Hypothalamus (tissue), 51 donors: Measurements from ENCODE around the gene ABHD12B.
A peak's percentile ranks its signal among the peaks of the same experiment; 100 is the strongest.
"Not testable (repeated sequence)": the region's sequence is repeated elsewhere in the genome, so short reads cannot be mapped to it uniquely, and the experiment has no call there.

Experiments
- DNase-seq, 51 donors: peaks; one replicate each; lab custom pipeline; 2025; lab: John Stamatoyannopoulos, UW

The ABHD12B gene

DNA sequence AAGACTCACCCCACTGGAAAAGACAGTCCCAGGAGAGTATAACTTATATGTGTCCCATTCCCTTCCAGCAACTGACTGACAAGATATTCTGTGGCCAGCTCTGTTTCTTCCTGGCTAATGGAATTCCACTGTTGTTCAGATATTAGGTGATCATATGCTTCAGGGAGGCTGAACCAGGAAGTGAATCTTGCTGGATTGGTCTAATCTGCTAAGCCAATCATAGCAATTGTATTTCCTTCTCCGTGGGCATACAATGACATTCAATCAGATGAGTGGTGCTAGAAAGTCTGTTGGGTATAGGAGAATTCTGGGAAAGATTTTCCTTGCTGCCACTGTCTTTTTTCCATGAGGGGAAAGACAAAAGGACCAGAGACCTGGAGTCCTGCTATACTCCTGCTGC lies 60.3 kb downstream of the ABHD12B start:
- no peak for DNase-seq

DNA sequence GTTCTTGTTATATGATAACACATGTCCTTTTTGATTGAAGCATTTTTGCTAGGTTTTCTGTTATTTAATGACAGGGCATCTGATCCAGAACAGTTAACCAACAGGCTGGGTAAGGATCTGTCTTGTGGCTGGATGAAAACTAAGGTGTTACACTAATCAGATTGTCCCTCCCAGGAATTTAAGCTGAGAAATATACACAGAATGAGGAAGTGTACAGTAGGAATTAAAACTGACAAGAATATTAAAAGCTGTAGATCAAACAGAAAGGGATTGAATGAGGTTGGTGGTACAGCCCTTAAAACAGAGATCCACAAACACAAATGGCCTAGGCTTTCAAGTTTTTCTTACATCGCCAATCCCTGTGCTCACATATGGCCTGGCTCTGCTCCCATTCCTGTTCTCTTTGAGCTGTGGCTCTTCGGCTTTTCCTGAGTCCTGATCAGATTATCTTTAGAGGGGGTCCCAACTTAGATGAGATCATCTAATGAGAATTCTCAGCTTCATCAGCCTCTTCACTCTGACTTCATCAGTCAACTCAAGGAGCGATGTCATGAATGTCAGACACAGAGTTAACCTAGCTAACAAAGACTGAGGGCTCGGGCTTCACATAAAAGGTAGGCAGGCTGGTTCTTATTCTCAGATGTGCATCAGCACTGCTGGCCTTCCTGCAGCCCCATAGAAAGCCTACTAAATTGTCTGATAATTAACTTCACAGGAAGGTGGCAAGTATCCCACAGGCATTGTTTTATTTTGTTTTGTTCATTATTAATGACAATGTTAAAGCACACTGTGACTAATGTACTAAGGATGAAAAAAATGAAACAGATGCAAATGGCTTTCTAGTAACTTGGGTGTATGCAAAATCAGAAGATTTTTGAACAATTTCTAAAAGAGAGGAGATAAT lies 61.0 kb downstream of the ABHD12B start:
- DNase-seq, result no peak

DNA sequence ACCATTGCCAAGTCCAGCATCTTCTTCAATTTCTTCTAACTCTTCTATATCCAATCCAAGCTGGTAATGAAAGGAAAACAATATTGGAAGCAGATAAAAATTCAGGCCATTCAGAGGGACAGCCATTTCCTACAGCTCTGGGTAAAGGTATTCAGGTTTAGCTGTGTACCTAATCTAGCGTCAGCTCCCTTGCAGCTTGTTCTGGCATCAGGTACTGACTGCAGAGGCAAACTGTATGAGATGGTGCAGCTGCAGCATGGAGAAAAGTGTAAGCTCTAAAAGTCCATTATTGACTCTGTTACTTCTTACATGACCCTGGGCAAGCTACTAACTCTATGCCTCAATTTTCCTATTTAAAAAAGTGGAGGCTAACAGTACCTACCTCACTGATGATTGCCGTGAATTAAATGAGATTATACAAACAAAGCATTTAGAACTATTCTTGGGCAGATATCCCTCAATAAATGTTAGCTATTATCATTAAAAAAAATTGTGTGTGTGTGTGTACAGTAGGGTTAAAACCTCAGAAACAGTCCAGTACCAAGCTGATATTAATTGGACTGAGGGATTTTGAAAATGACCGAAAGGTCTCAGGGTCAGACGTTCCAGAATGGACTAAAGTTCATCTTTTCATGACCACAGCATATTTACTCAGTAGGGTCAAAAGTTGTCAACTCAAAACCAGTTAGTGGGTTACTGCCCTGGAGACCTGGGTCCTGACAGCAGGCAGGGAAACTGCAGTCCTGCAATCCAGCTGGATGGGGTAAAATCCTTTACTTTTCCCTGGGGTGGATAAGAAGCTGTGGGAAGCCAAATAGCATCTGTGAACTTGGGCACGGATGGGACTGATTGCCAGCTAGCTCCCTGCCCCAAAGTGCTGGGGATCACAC lies 63.5 kb downstream of the ABHD12B start:
- DNase-seq, result no peak

DNA sequence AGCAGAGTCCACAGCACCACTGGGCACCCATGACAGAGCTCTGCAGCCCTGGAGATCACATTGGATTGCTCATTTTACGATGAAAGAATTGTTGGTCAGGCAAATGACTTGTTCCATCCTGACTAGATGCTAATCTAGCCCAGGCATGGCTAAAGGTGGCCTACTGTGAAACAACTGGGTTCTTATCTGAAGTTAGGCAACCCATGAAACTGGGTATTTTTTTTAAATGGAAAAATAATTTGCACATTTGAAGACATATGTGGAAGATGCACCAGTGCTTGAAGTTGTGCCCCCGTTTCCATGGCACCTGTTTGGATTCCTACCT lies 64.1 kb downstream of the ABHD12B start:
- no peak for DNase-seq

DNA sequence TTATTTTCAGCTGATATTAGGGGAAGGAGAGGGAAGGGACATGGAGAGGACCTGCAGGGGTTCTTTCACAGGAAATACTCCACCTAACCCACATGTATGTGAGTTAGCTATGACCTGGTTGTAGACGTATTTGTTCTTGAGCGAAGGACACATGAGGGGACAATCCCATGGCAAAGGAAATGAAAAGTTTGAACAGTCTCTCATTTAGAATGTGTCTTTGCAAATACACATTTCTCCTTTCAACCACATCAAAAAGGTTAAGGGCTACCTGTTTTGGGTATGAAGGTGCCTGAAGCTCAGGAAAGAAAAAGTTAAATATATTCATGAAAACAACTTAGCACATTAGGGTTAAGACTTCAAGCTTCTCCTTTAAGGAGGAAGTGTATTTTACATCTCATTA lies 65.0 kb downstream of the ABHD12B start:
- DNase-seq, result no peak

DNA sequence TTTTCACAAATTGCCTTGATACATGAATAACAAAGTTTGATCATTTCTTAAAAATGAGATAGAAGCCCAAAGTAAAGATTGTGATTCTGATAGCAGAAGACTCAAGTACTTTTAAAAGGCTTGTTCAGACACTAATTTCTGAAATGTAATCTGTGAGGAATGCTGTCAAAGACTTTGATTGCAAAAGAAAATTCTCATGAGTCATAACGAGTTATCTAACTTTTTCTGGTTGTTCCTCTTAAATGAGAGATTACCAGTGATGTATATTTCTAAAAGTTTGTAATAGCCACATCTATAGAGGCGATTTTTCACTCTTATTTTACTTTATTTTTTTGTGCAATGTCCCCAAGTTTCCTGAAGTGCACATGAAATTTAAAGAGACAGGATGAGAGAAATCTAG lies 65.5 kb downstream of the ABHD12B start:
- no peak for DNase-seq

DNA sequence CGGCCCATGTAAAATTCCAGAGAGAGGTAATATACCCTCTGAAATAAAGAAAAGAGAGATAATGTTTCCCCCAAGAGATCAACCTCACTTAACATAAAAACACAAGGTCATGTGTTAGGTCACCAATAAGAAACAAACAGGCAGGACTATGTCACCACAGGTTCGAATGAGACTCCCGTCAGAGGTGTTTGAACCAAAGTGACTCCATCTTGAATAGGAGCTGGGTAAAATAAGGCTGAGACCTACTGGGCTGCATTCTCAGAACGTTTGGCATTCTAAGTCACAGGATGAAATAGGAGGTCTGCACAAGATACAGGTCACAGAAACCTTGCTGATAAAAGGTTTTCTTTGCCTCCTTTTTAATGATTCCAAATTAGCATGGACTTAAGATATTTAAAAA lies 65.9 kb downstream of the ABHD12B start:
- no peak for DNase-seq

DNA sequence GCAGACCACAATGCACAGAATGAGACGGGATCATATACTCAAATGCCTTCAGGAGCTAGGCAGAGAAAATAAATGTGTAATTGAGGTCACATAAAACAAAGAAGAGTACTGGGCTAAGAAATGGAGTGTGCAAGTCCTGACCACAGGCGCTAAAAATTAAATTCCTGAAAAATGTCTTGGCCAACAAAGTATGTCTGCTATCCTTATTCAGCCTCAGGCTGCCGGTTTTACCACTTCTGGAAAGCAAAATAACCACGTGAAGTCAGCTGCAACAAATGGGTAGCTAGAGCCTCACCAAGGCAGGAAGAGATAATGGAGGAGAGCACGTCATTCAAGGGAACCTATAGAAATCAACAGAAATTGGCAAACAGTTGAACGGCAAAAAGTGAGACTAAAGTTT lies 69.3 kb downstream of the ABHD12B start:
- DNase-seq, result no peak

DNA sequence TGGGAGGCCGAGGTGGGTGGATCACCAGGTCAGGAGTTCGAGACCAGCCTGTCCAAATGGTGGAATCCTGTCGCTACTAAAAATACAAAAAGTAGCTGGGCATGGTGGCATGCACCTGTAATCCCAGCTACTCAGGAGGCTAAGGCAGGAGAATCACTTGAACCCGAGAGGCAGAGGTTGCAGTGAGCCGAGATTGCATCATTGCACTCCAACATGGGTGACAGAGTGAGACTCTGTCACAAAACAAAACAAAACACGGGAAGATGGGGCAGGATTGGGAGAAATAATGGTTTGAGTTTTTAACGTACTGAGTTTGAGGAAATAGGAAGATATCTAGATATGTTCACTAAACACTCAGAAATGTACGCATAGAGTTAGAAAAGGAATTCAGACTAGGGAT lies 69.8 kb downstream of the ABHD12B start:
- DNase-seq, result not testable (repeated sequence)

DNA sequence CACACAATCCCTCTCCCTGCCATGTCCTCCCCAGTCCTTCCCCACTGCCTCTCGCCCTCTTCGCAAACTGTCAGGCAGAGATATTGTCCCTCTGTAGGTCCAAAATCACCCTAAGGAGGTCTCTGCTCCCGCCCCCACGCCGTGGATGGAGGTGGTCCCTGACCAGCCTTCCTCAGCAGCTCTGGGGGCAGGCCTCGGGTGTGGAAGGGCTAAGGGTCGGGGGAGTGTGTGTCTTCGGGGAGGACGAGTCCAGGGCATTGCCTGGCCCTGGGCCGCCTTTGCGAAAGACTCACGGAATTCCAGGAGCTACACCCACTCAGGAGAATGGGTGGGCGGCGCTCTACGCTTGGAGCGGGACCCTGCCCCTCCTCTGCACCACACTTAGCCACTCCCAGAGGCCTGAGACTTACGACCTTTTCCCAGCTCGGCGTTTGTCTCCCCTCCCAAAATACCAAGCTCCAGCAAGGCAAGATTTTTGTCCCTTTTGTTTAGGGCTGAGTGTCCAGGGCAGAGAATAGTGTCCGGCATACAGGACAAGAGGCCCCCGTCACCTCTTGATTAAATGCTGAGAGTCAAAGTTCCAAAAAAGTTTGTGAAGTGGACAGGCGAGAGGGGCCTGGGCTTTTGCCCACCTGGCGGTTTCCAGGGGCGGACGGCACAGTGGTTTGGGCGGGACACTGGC lies 71.5 kb downstream of the ABHD12B start:
- no peak for DNase-seq

DNA sequence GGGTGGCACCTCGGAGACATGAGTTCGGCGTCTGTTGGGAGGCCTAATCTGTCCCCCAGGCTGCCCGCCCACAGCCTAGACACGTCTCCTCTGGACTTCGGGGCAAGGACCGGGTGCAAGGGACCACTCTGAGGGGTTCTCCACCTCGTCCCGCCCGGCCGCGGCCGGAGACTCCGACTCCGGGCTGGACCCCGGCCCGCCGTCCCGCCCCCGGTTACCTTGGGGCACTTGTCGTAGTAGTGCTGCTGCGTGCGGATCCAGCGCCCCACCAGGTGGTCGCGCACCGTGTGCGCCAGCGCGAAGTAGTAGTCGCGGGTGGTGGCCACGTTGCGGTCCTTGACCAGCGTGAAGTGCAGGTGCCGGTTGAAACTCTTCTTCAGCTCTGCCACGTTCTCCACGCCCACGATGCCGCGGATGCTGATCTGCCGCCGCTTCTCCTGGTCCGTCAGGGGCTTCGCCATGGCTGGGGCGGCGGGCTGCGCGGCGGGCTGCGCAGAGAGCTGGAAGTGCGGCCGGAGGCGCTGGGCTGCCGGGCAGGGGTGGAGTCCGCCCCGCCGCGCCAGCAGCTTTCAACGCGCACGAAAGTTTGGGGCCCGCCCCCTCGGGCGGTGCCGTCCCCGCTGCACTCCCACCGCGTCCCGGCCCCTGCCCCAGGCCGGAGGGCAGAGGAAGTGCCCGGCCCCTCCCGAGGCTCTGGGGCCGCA lies 72.2 kb downstream of the ABHD12B start, which contains the start of gene PYGL:
TSS of gene PYGL (minus strand) at position 541 of the 704 bp plus-strand sequence. CDS start at position 461, 80 bp downstream.
- DNase-seq, result peak in 25 of 51 donors; percentile 11 to 66 (median 32)

DNA sequence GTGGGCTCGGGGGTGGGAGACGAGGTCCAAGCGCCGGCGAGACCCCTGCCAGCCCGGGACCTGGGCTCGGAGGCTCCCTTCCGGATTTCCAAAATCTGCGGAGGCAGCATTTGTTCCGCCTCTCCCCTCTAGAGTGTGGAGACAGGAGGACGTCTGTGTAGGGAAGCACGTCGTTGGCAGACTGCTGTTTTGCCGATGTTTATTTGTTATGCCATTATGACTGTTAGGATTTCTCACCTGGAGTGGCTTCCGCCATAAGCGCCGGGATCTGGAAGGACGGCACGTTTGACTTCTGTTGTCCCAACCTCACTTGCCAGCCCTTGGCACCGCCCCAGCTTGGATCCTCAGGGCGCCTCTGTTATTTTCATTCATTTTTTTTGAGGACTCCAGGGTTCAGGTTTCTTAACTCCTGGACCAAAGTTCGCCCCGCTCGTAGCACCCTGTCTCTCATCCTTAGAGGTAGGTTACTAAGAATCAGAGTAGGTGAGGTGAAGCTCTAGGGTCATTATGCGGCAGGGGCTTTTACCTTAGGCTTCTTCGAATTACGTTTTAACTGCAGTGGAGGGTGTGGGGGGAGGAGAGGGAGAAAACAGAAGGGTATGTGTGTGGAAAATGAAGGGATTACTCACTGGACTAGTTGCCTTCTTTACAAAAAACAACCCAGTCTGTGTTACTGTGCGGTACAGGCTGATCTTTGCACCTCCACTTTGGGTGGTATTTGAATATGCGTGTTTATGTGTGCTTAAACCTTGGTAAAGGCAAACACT lies 73.0 kb downstream of the ABHD12B start:
- DNase-seq, result peak in 7 of 51 donors; percentile 18 to 66 (median 41)

DNA sequence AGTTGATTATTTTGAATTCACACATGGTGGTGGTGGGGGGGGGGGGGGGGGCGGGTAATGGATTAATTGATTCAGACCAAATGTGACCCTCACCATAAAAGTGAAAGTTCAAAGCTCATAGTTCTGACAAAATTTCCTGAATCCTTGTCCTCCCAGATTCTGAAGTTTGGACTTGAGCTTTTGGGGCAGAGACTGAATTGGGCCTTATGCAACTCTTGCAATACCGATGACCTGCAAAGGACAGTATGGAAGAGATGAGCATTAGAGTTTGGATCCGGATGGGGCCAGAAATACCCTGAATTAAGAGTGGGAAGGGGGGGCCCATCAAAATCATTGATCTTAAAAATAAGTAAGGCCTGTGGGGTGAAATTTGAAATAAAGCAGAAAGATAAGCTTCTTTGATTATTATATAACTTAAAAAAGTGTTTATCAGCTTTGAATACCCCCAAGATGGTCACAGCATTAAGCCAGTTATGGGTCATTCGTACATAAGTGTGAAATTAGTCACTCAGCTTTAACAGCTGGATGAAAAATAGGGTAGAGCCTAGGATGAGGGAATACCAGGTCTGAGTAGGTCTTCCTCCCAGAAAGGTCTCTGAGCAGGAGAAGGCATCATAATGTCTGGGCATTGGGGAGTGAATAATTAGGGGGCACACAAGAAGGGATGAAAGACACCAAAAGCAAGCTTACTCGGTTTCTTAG lies 74.5 kb downstream of the ABHD12B start:
- no peak for DNase-seq

DNA sequence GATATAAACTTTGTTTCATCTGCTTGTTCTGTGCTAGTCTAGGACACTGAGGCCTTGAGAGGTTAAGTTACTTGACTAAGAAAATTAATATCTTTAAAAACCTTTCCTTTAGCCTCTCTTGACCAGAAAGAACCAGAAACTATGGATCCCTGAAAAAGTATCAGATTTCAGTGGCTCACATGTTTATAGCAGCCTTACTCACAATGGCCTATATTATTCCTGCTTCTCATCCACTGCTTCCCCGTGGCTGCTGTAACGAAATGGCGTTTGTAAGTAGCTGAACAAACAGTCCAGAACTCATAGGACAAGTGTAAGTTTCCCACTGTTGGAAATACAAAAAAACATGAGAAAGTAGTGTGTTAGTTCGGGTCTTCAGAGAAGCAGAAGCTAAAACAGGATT lies 75.6 kb downstream of the ABHD12B start:
- peak in 4 of 51 donors; percentile 9 to 25 (median 10) for DNase-seq

DNA sequence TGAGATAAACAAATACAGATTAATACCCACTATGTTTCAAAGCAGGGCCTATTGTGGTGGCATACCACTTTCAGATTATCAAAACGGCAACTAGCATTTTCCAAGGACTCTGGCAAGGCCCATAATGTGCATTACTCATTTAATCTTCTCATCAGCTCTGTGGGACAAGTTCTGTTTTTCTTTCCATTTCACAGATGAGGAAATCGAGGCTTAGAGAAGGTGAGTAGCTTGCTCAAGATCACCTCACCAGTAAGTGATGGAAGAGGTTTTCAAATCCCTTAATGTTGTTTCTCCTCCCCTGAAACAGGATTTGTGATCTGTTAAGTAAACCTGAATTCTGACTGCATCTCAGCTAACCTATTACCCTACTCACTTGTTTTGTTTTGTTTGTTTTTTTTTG lies 76.4 kb downstream of the ABHD12B start:
- no peak for DNase-seq

DNA sequence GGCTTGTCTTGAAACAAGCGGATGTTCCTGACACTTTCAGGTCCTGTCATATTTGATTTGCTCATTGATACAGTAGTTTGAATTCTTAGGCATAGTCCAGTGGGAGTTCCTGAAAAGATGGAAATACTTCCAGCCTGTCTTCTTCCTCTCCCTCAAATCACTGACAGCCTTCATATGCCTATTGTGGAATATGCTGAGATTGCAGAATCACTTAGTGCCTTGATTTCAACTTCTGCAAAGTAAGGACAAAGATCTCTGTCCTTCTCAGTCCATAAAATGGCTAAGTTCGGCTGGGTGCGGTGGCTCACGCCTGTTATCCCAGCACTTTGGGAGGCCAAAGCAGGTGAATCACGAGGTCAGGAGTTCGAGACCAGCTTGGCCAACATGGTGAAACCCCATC lies 79.2 kb downstream of the ABHD12B start:
- no peak for DNase-seq

DNA sequence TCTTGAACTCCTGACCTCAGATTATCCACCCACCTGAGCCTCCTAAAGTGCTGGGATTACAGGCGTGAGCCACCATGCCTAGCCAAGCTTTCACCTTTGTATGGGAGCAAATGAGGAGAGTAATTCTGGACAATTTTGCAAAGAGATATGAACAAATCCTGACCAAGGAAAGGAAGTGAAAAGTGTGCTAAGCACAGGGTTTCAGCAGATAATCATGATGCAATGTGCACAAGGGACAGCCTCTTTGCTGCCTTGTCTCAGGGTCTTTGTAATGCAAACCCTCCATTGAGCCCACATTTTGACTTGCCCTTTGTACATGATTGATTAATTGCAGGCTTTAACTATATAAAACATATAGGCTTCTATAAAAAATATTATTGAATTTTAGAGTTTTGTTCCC lies 81.6 kb downstream of the ABHD12B start:
- DNase-seq, result no peak
